Stomach (tissue), 9 donors: Measurements from ENCODE around the gene PTPRD. TPM values are rescaled to one million over a fixed set of nuclear protein-coding genes. Genes with fewer than 3 reads are reported as not detected.

Experiments used
- DNase-seq, 2 donors: peaks; one replicate each; pipeline versions ENCODE4 v3.0.0 to v3.0.0-alpha.2; 2013 to 2019
- H3K27ac ChIP-seq, 5 donors: fragments of 200-600 bp in 4 of 5; sonication (generic) in 4 of 5; one replicate each; pipeline ENCODE4 v1.5.1; 2013 to 2019; ENCODE audit warnings: mild to moderate bottlenecking in 1 of 5, moderate library complexity in 1 of 5
- H3K27me3 ChIP-seq, 3 donors: fragments of 200-600 bp; sonication (generic); one replicate each; pipeline ENCODE4 v1.5.1; 2017 to 2019; ENCODE audit warnings: mixed run types in 1 of 3
- H3K36me3 ChIP-seq, 4 donors: fragments of 200-600 bp; sonication (generic); 1 replicate in 3 of 4; 2 replicates in 1 of 4; pipeline ENCODE4 v1.5.1; 2016 to 2019
- H3K4me1 ChIP-seq, 4 donors: fragments of 200-600 bp; sonication (generic); one replicate each; pipeline ENCODE4 v1.5.1; 2016 to 2019
- H3K4me3 ChIP-seq, 4 donors: fragments of 200-600 bp; sonication (generic) in 3 of 4; one replicate each; pipeline ENCODE4 v1.5.1; 2016 to 2019; ENCODE audit warnings: mild to moderate bottlenecking in 1 of 4
- H3K9me3 ChIP-seq, 4 donors: fragments of 200-600 bp; sonication (generic); one replicate each; pipeline ENCODE4 v1.5.1; 2016 to 2019
- EP300 ChIP-seq: sonication (generic); formaldehyde crosslinking; IDR thresholded peaks from one replicate; pipeline ENCODE4 v1.6.1; 2017; ENCODE audit warnings: antibody characterized with exemption
- POLR2A ChIP-seq, 4 donors: fragments of 450-650 bp; IDR thresholded peaks; one replicate each; pipeline ENCODE4 v1.6.1; 2016; ENCODE audit warnings: antibody characterized with exemption in 4 of 4, control low read depth in 2 of 4, mild to moderate bottlenecking in 1 of 4, moderate library complexity in 1 of 4
- POLR2AphosphoS5 ChIP-seq, 3 donors: sonication (generic); formaldehyde crosslinking; IDR thresholded peaks; one replicate each; pipeline ENCODE4 v1.6.1; 2016; ENCODE audit warnings: antibody characterized with exemption in 3 of 3
- WGBS, 5 donors: extraction: QIAGEN DNeasy Blood & Tissue Kit in 3 of 5; methylation state at CpG; one replicate each; pipeline versions ENCODE4 v1.1.5 to v1.1.7; 2013 to 2018; 5-methylcytosine and 5-hydroxymethylcytosine counted together
- intact Hi-C: fragments of 100-400 bp; cut with DNase I; formaldehyde crosslinking; loops from one replicate; pipeline ENCODE4 v1.15.1; 2023; ENCODE audit warnings: low total_unique reads
- polyA plus RNA-seq, 3 donors: library from polyadenylated mRNA; stranded (reverse); fragments of 200-250 nt; gene quantifications; one replicate each; pipeline ENCODE4 v1.2.3, GENCODE V29; 2013
- total RNA-seq, 5 donors: library from RNA; depleted of rRNA; stranded (reverse); fragments of >200 nt; gene quantifications; one replicate each; pipeline versions ENCODE4 v1.1.0 to v1.2.3, GENCODE V29; 2014 to 2016
- TF ChIP-seq, protein P1 (sequence below), 7 experiments: fragments of 450-650 bp in 4 of 7; fragments of 200-600 bp in 3 of 7; sonication (generic) in 3 of 7; IDR thresholded peaks; one replicate each; pipeline ENCODE4 v1.5.1; 2016 to 2019; ENCODE audit warnings: antibody characterized with exemption in 7 of 7, control low read depth in 2 of 7, mild to moderate bottlenecking in 1 of 7
- donor health status: healthy with polysubstance abuse.
- donor health status: Bipolar disorder and iron deficiency.
- donor health status: healthy.

Gene PTPRD
- total and polyA plus RNA-seq, 8 donors, result 0.12 to 53.1 (median 1.2) TPM

- intact Hi-C loops, result no loop called here
- DNase-seq, result no peak
- Histone ChIP-seq H3K27me3 (no peaks in the 10 kb centered on the region), H3K4me3 (no peak overlapping the region), H3K9me3 (no peaks in the 10 kb centered on the region), H3K36me3 (no peaks in the 10 kb centered on the region), H3K4me1 (no peaks in the 10 kb centered on the region), H3K27ac (no peak overlapping the region)
- TF ChIP-seq, protein P1, sequence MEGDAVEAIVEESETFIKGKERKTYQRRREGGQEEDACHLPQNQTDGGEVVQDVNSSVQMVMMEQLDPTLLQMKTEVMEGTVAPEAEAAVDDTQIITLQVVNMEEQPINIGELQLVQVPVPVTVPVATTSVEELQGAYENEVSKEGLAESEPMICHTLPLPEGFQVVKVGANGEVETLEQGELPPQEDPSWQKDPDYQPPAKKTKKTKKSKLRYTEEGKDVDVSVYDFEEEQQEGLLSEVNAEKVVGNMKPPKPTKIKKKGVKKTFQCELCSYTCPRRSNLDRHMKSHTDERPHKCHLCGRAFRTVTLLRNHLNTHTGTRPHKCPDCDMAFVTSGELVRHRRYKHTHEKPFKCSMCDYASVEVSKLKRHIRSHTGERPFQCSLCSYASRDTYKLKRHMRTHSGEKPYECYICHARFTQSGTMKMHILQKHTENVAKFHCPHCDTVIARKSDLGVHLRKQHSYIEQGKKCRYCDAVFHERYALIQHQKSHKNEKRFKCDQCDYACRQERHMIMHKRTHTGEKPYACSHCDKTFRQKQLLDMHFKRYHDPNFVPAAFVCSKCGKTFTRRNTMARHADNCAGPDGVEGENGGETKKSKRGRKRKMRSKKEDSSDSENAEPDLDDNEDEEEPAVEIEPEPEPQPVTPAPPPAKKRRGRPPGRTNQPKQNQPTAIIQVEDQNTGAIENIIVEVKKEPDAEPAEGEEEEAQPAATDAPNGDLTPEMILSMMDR (IDR thresholded peaks at IDR 0.05), result no peak
- no peak for TF ChIP-seq EP300
- TF ChIP-seq POLR2A (IDR thresholded peaks at IDR 0.05), result no peak
- TF ChIP-seq POLR2AphosphoS5 (IDR thresholded peaks at IDR 0.05), result no peak
Measured at GRCh38 chr9:9305600-9305999, 1307.2 kb downstream of the PTPRD start.

DNA sequence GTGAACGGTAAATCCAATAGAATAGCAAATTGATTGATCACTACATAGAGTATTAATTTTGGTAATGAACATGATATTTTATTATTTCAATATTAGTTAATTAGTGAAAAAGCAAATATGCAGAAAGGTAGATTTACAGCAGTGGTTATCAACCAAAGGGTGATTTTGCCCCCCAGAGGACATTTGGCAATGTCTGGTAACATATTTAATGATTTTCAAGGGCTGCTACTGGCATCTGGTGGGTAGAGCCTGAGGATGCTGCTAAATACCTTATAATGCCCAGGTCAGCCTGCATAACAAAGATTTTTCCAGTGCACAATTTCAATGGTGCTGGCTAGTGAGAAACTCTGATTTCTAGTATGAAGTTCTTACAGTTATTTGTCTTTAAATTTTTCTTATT, 1313.7 kb downstream of the PTPRD start:
- WGBS, 5 donors, result 86 to 93% (median 91%) methylated on average over 1 of the region's 1 CpG
- Histone ChIP-seq H3K36me3 (no peaks in the 10 kb centered on the region), H3K4me1 (no peaks in the 10 kb centered on the region), H3K27me3 (no peaks in the 10 kb centered on the region), H3K4me3 (no peak overlapping the region), H3K9me3 (no peaks in the 10 kb centered on the region), H3K27ac (no peak overlapping the region)
- intact Hi-C loops, result no loop called here
- DNase-seq, result no peak
- TF ChIP-seq EP300, result no peak
- TF ChIP-seq, protein P1 (IDR thresholded peaks at IDR 0.05), result no peak
- no peak for TF ChIP-seq POLR2AphosphoS5 (IDR thresholded peaks at IDR 0.05)
- TF ChIP-seq POLR2A (IDR thresholded peaks at IDR 0.05), result no peak

GRCh38 chr9:9286001-9286400, 1326.8 kb downstream of the PTPRD start:
- Histone ChIP-seq H3K27me3 (no peaks in the 10 kb centered on the region), H3K4me1 (no peaks in the 10 kb centered on the region), H3K27ac (no peak overlapping the region), H3K36me3 (no peaks in the 10 kb centered on the region), H3K9me3 (no peaks in the 10 kb centered on the region), H3K4me3 (no peak overlapping the region)
- intact Hi-C loops, result no loop called here
- DNase-seq, result no peak
- WGBS, 5 donors, result 93 to 96% (median 94%) methylated on average over 2 of the region's 2 CpGs
- TF ChIP-seq, protein P1 (IDR thresholded peaks at IDR 0.05), result no peak
- TF ChIP-seq POLR2A (IDR thresholded peaks at IDR 0.05) (no peak), EP300 (no peak), POLR2AphosphoS5 (IDR thresholded peaks at IDR 0.05) (no peak)

- no peak overlapping the region for H3K27ac ChIP-seq
- intact Hi-C loops, result no loop called here
- no peak for DNase-seq
- H3K9me3 ChIP-seq, result no peaks in the 10 kb centered on the region
- no peaks in the 10 kb centered on the region for H3K27me3 ChIP-seq
- WGBS, 5 donors, result 86 to 91% (median 89%) methylated on average over 2 of the region's 2 CpGs
- H3K4me1 ChIP-seq, result no peaks in the 10 kb centered on the region
- H3K36me3 ChIP-seq, result no peaks in the 10 kb centered on the region
- H3K4me3 ChIP-seq, result no peak overlapping the region
- TF ChIP-seq POLR2AphosphoS5 (IDR thresholded peaks at IDR 0.05) (no peak), EP300 (no peak), POLR2A (IDR thresholded peaks at IDR 0.05) (no peak)
- TF ChIP-seq, protein P1 (IDR thresholded peaks at IDR 0.05), result no peak
Measured at GRCh38 chr9:9284201-9284600, 1328.6 kb downstream of the PTPRD start.
